Renal cortical epithelial cell (primary cell): ENCODE data around the gene PWWP2B. TPM values are rescaled to one million over a fixed set of nuclear protein-coding genes. Genes with fewer than 3 reads are reported as not detected.

Experiments used
- DNase-seq: peaks from one replicate; pipeline ENCODE4 v3.0.0-alpha.2; 2011; ENCODE audit warnings: low read depth
- total RNA-seq: library from RNA; depleted of rRNA; stranded (reverse); fragments of >200 nt; gene quantifications from 2 replicates; pipeline ENCODE4 v1.2.3, GENCODE V29; 2014

Gene PWWP2B
- total RNA-seq, 1 donor from 2014 or later = 11.1 TPM

- DNase-seq = no peak
These were observed 22.8 kb downstream of the PWWP2B start for GRCh38 chr10:132419538-132420468.

DNA sequence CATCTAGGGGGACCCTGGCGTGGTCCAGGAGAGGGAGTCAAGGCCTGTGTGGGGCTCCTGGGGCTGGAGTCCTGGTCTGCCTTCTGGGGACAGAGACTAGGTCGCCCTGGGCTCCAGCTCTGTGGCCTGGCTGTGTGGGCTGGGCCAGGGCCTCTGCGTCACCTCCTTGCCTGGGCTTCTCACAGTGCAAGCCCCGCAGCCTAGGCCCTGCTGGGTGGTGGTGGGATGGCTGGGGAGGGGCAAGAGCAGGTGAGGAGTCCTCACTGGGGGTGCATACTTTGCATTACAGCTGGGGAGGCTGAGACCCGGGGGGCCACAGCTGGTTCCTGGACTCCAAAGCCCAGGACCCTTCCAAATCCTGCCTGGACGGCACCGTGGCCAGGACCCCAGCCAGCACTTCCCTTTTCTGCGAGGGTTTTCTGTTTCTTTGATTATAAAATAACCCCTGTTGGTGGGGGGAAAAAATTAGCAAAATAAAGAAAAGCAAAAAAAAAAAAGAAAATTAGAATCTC, 23.5 kb downstream of the PWWP2B start:
- DNase-seq = no peak

DNA sequence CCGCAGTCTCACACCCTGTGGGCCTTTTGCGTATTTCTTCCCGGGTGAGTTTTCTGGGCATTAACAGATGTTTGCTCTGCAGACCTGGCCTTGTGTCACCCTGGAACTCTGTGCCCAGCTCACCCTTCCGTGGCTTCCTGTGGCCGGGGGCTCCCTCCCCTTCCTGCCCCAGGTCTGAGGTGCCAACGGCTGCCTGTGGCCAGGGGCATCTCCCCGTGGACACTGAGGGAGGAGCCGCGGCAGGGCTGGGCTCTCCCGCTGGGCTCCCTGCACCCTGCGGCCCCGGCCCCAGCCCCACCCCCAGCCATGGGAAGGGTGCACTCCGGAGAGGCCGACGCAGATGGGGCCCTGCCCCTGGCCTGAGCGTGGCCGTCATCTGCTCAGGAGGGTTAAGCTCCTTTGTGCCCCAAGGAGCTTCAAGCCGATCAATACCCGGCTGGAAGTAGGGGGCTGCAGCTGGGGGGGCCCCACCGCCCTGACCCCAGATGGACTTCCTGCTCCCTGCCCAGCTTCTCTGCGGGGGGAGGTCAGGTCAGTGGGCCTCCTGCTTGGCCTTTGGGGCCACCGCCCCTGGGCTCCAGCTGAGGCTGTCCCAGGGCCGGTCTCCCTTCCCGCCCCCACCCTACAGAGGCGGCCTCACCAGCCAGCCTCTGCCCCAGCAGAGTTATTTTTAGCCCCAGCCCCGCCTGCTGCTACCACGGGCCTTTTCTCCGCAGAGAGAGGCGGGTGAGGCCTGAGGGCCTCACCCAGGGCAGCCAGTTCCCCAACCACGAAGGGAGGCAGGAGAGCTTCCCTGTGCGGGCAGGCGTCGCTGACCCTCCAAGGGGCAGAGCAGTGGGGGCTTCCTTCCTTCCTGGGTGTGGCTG, 24.2 kb downstream of the PWWP2B start:
- DNase-seq = peak; percentile 22

DNA sequence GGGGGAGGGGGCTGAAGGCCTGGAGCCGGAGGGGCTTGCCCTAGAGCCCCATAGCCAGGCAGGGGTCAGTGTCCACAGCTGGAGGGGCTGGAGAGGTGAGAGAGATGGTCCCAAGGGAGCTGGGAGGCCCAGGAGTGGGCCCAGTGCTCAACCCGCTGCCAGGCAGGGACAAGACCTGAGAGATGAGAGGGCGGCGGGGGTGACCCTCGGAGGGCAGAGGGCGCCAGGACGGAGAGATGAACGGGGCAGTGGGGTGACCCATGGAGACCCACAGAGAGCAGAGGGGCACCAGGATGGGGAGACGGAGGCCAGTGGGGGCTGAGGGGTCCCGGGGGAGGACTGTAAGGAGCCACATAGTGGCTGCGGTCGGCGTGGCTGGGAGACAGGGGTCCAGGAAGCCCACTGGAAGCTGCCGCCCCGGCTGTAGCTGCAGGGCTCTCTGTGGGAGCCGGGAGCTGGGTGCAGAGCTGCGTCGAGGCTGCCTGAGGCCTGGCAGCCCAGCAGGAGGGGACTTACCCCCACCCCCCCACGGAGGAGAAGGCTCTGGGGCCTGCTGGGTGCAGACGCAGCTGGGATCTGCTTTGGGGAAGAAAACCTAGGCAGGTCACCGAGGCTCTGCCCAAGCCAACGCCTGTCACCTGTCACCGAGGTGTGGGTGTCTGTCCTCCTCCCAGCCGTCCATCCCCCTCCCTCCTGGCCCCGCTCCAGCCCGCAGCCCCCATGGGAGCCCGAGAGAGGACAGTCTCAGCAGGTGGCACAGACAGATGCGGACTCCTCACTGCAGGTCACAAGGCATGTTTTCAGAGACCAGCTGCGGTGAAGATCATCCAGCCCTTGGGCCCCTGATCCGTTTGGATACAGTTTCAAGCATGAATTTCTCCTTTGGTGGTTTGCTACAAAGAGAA, 25.1 kb downstream of the PWWP2B start:
- no peak for DNase-seq

DNA sequence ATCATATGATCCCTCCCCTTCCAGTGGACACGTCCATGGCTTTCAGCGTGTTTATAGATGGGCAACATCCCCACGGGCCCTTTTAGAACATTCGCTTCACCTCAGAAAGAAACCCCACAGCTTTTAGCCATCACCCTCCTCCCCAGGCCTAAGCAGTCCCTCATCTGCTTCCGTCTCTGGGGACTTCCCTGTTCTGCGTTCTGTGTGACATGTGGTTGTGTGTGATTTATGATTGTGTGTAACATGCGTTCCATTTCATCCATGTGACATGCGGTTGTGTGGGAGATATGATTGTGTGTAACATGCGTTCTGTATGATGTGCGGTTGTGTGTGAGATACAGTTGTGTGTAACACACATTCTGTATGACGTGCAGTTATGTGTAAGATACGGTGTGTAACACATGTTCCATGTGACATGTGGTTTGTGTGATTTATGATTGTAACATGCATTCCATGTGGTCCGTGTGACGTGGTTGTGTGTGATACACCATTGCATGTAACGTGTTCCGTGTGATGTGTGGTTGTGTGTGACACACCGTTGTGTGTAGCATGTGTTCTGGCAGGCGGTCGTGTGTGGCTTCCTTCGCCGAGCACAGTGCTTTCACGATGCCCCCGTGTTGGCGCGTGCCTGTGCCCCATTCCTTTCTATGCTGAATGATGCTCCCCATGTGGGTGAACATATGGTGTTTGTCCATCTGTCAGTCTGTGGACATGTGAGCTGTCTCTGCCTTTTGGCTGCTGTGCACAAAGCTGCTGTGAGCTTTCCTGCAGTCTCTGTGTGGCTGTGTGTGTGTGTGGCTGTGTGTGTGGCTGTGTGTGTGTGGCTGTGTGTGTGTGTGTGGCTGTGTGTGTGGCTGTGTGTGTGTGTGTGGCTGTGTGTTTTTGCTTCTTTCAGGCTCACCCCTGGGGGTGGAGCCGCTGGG, 26.2 kb downstream of the PWWP2B start:
- DNase-seq = no peak

DNA sequence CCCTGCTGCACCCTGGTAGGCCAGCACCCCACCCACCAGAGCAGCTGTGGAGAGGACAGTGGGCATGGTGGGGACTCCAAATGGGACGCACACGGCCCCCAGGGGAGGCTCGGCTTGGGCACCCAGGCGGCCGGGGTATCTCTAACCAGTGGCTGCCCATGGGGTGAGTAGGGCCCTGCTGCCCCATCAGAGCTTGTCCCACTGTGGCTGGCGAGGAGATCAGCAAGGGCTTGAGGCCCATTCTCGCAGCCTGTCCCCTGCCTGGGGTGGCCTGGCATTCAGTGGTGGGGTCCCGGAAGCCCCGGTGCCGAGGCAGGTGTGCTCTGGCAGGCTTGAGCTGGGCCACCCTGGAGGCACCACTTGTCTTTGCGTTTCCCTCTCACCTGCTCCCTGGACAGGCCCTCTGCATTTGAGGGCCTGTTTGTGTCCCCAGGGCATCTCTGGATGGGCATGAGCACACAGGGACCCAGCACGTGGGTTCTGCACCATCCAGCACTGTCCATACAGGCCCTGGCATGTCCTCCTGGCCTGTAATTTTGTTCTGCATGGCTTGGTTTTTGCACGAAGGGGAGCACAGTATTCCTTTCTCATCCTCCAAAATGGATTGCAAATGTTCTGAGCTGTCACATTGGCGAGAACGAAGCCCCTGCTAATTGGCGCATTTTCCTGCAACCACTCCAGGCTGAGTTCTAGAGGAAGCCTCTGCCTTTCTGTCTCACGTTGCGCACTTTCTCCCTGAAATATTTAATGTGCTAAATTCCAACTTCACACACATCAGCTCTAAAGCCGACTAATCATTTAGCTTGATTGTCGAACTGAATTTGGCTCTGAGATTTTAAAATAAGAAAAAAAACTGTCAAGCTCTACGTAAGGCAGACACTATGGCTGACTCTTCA, 27.2 kb downstream of the PWWP2B start:
- no peak for DNase-seq

GRCh38 chr10:132425029-132425756, 28.2 kb downstream of the PWWP2B start:
- no peak for DNase-seq

DNA sequence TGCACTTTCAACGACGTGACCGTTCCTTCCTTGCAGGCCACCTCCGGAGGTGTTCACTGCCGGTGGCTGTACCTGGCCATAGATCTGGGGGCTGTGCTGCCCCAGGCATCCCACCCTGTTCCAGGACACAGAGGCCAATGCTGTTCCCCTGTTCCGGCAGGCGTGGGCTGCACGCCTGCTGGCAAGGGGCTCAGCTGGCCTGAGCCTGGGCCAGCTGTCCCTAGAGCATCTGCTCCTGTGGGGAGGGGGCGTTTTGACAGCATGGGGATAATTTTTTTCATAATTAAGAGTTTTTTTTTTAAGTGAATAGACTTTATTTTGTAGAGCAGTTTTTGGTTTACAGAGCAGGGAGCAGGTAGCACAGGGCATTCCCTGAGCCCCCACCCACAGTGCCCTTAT, 28.8 kb downstream of the PWWP2B start:
- no peak for DNase-seq

DNA sequence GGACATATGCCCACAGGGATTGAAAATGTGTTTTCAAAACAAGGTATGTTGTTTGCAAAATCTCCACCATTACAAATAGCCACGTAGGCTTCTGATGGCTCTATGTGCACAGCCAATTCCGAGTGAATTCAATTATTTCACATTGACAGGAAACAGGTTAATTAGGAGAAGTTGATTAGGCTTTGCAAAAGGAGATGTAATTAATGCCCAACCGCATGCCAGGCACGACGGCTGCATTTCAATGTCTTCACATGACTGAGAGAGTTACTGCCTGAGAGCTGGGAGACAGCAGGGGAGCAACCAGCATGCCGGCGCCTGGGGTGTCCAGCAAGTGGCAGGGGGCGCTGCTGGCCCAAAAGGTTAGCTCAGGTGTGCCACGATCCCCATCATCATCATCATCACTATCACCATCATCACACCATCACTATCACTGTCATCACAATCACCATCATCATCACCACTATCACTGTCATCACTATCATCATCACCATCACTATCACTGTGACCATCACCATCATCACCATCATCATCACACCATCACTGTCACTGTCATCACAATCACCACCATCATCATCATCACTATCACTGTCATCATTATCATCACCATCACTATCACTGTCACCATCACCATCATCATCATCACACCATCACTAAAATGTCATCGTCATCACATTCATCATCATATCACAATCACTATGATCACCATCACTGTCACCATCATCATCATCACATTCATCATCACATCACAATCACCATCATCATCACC, 30.2 kb downstream of the PWWP2B start:
- DNase-seq = no peak

GRCh38 chr10:132427939-132428367, 31.0 kb downstream of the PWWP2B start:
- no peak for DNase-seq

- DNase-seq = no peak
These were observed 31.5 kb downstream of the PWWP2B start for GRCh38 chr10:132428486-132428995.

DNA sequence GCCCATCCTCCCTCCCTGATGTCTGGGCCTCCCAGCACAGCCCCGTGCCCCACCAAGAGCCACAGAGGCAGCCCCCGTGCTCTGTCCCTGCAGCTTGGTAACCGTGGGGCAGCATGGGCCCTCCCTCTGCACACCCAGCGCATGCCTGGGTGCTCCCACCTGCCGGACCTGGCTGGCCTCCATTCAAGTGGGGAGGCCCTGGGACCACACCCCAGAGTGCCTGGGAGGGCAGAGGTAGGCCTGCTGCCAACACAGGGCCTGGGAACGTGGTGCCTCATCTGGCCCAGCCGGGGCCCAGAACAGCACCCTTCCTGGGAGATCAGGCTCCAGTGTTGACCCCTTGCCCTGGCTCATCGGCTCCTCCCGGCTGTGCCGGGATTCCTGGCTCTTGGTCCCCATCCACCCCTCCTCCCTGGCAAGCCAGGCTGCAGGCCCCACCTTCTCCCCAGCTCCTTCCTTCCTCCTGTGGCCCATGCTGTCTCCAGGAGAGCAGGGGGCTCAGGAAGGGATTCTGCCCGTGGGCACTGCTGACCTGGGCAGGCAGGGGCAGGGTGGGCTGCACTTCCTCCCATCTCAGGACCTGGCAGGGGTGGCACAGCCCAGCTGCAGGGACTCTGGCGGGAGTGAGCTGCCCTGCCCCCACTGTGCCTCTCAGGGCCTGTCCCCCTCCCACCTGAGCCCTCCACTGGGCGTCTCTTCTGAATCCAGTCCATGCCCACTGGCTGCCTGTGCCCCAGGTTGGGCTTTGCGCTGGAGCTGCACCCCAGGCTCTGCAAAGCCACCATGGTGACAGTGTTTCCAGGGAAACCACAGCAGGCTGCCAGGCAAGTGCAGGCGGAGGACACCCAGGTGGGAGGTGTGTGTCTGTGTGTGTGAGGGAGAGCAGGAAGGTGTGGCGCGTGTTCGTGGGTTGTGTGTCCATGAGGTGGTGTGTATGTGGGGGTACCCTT, 32.6 kb downstream of the PWWP2B start:
- no peak for DNase-seq

- no peak for DNase-seq
These were observed 33.3 kb downstream of the PWWP2B start for GRCh38 chr10:132430231-132430743.

- no peak for DNase-seq
These were observed 33.9 kb downstream of the PWWP2B start for GRCh38 chr10:132430861-132431271.

- no peak for DNase-seq
These were observed 34.7 kb downstream of the PWWP2B start for GRCh38 chr10:132431537-132432175.

DNA sequence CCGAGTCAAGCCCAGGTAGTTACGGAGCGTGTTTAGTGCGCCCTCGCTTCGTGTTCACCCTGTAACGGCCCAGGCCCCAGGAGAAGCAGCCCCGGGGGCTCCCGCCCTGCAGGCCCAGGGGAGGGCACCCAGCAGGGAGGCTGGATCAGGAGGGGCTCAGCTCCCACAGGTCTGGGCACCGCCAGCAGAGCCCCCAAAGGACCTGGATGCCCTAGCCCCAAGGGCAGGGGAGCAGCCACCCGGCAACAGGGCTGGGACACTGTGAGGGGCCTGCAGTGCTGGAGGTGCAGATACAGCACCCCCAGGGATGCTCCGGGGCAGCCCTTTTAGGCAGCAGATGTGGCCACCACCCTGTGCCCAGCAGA, 35.2 kb downstream of the PWWP2B start:
- no peak for DNase-seq
